Measurements from ENCODE around the gene FIGLA.

FIGLA gene

DNA sequence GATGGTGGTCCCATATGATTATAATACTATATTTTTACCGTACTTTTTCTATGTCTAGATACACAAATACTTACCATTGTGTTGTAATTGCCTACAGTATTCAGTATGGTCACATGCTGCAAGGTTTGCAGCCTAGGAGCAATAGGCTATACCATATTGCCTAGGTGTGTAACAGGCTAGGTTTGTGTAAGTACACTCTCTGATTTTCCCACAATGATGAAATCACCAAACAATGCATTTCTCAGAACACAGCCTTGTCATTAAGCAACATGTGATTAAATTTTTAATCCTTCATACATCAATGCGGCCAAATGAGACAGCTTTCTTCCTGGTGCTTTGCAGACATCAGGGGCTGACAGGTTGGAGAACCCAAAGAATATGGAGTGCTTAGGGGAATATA, 59.7 kb downstream of the FIGLA start:
- TF ChIP-seq, protein P1, sequence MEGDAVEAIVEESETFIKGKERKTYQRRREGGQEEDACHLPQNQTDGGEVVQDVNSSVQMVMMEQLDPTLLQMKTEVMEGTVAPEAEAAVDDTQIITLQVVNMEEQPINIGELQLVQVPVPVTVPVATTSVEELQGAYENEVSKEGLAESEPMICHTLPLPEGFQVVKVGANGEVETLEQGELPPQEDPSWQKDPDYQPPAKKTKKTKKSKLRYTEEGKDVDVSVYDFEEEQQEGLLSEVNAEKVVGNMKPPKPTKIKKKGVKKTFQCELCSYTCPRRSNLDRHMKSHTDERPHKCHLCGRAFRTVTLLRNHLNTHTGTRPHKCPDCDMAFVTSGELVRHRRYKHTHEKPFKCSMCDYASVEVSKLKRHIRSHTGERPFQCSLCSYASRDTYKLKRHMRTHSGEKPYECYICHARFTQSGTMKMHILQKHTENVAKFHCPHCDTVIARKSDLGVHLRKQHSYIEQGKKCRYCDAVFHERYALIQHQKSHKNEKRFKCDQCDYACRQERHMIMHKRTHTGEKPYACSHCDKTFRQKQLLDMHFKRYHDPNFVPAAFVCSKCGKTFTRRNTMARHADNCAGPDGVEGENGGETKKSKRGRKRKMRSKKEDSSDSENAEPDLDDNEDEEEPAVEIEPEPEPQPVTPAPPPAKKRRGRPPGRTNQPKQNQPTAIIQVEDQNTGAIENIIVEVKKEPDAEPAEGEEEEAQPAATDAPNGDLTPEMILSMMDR (IDR thresholded peaks at IDR 0.05; ENCODE audit: control extremely low read depth, extremely low read depth, low read depth, missing control alignments) = no peak
- ChIA-PET CTCF (no interaction called here), POLR2A (no interaction called here)
- no peak for DNase-seq (ENCODE audit: extremely low spot score)

DNA sequence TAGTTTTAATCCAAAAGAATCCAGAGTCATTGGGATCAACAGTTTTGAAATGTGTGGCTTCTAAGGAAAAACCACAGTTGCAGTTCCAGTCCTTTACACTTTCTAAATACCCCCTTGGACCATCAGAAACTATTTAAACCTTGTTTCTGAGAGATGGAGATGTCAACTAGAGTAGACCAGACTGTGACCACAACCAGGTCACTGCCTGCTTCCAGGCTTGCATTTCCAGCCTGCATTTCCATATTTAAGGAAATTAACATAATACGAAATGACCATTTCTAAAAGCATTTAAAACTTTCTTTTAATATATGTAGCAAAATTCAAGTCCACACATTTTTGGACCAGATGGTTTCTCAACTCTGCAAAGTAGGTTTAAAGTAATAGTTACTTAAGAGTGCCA, 60.8 kb downstream of the FIGLA start:
- DNase-seq (ENCODE audit: extremely low spot score) = no peak
- ChIA-PET CTCF (no interaction called here), POLR2A (no interaction called here)
- TF ChIP-seq, protein P1 (IDR thresholded peaks at IDR 0.05; ENCODE audit: control extremely low read depth, extremely low read depth, low read depth, missing control alignments) = no peak

DNA sequence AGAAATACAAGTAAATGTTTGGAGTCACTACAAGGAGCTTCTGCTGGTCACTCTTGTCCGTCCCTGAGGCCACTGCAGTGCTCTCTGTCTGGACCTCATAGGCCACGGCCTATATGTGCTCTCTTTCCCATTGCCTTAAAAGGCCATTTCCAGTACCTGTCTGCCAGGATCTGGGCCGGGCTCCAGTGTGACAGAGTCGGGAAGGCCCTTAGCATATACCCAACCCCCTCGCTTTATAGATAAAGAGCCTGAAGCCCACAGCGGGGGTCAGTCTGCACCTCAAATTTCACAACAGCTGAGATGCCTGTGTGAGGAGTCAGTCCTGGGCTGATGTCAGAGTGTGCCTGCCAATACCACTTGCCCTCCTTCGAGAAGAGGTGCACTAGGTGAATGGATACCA, 62.3 kb downstream of the FIGLA start:
- TF ChIP-seq, protein P1 (IDR thresholded peaks at IDR 0.05; ENCODE audit: control extremely low read depth, extremely low read depth, low read depth, missing control alignments) = no peak

More for the DNA sequence above, 62.3 kb downstream of the FIGLA start:
- CTCF ChIA-PET = no interaction called here
- POLR2A ChIA-PET = no interaction called here
- DNase-seq (ENCODE audit: extremely low spot score) = no peak

Measured in GM10248 (cell line).